ENCODE data around the gene C2orf76.
"Not testable (repeated sequence)": the region's sequence is repeated elsewhere in the genome, so short reads cannot be mapped to it uniquely, and the experiment has no call there.

C2orf76 gene
- 2.7 to 5.2 (median 3.8) reads per million in 3 donors for total RNA-seq

DNA sequence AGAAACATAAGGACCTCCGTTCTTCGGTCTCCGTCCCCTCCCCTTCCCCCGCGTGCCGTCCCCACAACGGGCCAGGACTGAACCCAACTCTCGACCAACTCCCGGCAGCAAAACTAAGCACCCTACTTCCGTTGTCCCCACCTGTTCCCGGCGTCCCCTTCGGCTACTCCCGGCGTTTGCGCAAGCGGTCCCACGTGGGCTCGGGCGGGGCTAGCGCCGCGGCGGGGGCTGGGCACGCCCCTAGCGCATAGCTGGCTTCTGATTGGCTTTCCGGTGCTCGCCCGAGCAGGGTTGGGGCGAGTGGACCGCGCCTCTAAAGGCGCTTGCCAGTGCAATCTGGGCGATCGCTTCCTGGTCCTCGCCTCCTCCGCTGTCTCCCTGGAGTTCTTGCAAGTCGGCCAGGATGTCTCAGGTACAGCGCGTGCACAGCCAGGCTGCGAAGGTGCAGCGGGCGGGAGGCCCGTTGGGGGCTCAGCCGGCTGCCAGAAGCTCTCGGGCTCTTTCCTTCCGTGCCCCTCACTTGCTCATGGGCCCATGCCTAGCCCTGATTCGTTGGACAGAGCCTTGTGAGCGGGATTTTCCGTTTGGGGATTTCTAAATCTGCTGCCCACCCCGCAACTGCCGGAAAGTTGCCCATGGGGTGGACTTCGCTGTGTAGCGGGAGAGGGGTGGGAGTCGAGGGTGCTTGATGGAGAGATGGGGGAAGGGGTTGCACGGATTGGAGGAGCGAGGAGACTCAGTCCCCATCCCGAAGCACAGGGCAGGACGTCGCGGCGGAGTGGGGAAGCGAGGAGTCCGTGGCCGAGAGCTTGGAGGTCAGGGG, at the start of gene C2orf76, which contains the start of gene DBI:
Gene C2orf76, minus strand, starts transcription at position 186 of the 823 bp plus-strand sequence. CDS start 26,875 bp downstream, outside the sequence.
Gene DBI, plus strand, starts transcription at position 329 of the 823 bp plus-strand sequence. Its CDS starts 75 bp downstream, at position 404.
- Histone ChIP-seq H3K9me3 (ENCODE audit: control insufficient read depth, low read length) (no peaks in the 10 kb centered on the region), H3K27me3 (replicated peaks; ENCODE audit: control insufficient read depth, insufficient read depth, low read length, poor library complexity, severe bottlenecking) (no peaks in the 10 kb centered on the region), H3K4me3 (ENCODE audit: insufficient read depth, low read depth, low read length, poor library complexity, severe bottlenecking) (peak within 1 kb of the TSS; percentile 71), H3K27ac (ENCODE audit: insufficient read depth, low read length, poor library complexity, severe bottlenecking) (peak within 1 kb of the TSS; percentile 76), H3K36me3 (ENCODE audit: control insufficient read depth, insufficient read depth, low read length) (peaks cover 19% of the 10 kb centered on the region), H3K4me1 (ENCODE audit: control insufficient read depth, insufficient read depth, low read length, poor library complexity, severe bottlenecking) (peaks cover 8% of the 10 kb centered on the region)
- peak; percentile 81 to 85 (median 85) for DNase-seq

DNA sequence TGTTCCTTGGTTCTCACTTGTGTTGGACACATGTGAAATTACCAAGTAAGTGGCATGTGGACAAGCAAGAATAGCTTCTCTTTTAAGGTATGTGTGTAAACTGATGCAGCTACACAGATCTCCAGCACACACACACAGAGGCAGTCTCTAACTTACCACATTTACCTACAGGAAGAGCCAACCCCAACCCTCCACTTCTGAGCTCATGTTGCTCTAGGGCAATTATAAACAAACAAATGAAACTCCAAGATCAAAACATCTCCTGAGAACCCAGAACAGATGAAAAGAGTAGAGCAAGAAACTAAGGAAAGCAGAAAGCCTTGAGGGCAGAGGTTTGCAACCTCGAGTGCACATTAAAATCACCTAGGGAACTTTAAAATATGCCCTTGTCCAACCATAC, 49.0 kb upstream of the C2orf76 start:
- peaks cover 3% of the 10 kb centered on the region for H3K27me3 ChIP-seq (replicated peaks; ENCODE audit: control insufficient read depth, insufficient read depth, low read length, poor library complexity, severe bottlenecking)
- H3K27ac ChIP-seq (ENCODE audit: insufficient read depth, low read length, poor library complexity, severe bottlenecking), result no peak overlapping the region
- no peak overlapping the region for H3K4me3 ChIP-seq (ENCODE audit: insufficient read depth, low read depth, low read length, poor library complexity, severe bottlenecking)
- no peaks in the 10 kb centered on the region for H3K4me1 ChIP-seq (ENCODE audit: control insufficient read depth, insufficient read depth, low read length, poor library complexity, severe bottlenecking)
- H3K36me3 ChIP-seq (ENCODE audit: control insufficient read depth, insufficient read depth, low read length), result no peaks in the 10 kb centered on the region
- no peak for DNase-seq
- H3K9me3 ChIP-seq (ENCODE audit: control insufficient read depth, low read length), result no peaks in the 10 kb centered on the region

DNA sequence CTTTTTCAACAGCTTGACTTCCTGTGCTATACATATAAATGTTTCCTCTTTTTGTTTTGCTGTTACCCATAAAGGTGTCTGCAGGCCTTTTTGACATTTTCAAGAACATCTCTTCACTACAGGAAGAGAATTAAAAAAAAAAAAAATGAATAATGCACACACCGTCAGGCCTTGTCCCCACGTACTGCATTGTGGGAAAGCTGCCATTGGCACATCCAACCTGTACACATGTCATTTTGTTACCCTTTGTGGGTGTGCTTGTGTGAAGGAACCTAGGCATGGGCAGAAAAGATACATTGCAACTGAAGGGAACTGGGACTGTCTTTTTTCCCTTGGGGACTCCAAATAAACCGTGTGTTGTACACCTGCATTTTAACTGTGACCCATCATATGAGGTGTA, 48.3 kb upstream of the C2orf76 start:
- Histone ChIP-seq H3K27me3 (replicated peaks; ENCODE audit: control insufficient read depth, insufficient read depth, low read length, poor library complexity, severe bottlenecking) (peaks cover 3% of the 10 kb centered on the region), H3K4me3 (ENCODE audit: insufficient read depth, low read depth, low read length, poor library complexity, severe bottlenecking) (no peak overlapping the region), H3K9me3 (ENCODE audit: control insufficient read depth, low read length) (no peaks in the 10 kb centered on the region), H3K36me3 (ENCODE audit: control insufficient read depth, insufficient read depth, low read length) (no peaks in the 10 kb centered on the region), H3K4me1 (ENCODE audit: control insufficient read depth, insufficient read depth, low read length, poor library complexity, severe bottlenecking) (no peaks in the 10 kb centered on the region), H3K27ac (ENCODE audit: insufficient read depth, low read length, poor library complexity, severe bottlenecking) (no peak overlapping the region)
- no peak for DNase-seq

DNA sequence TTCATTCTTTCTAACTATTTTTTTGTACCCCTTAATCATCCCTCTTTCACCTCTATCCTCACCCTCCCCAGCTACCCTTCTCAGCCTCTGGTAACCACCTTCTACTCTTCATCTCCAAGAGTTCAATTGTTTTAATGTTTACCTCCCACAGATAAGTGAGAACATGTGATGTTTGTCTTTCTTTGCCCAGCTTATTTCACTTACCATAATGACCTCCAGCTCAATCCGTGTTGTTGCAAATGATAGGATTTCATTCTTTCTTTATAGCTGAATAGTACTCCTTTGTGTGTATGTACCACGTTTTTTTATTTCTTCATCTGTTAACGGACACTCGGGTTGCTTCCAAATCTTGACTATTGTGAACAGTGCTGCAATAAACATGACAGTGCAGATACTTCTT, 42.9 kb upstream of the C2orf76 start:
- H3K4me3 ChIP-seq (ENCODE audit: insufficient read depth, low read depth, low read length, poor library complexity, severe bottlenecking), result no peak overlapping the region
- DNase-seq, result no peak

DNA sequence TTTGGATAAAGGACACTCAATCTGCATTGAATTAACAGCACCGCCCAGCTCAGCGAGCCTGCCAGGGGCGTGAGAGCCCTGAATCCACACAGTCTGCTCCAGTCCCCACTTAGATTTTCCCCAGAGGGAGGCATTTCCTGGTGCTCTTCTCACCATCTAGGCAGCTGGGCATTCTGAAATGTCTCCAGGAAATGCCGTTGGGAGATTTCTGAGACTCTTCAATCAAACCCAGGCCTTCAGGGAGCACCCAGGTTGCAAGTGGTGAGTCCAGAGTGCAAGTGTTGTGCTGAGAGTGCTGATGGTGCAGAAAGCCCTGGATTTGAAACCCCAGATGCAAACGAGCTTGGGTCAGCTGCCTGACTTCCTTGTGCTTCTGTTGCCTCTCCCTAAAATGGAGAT, 41.6 kb upstream of the C2orf76 start:
- no peak overlapping the region for H3K4me3 ChIP-seq (ENCODE audit: insufficient read depth, low read depth, low read length, poor library complexity, severe bottlenecking)
- no peak for DNase-seq
- no peak overlapping the region for H3K27ac ChIP-seq (ENCODE audit: insufficient read depth, low read length, poor library complexity, severe bottlenecking)
- H3K9me3 ChIP-seq (ENCODE audit: control insufficient read depth, low read length), result no peaks in the 10 kb centered on the region
- no peaks in the 10 kb centered on the region for H3K27me3 ChIP-seq (replicated peaks; ENCODE audit: control insufficient read depth, insufficient read depth, low read length, poor library complexity, severe bottlenecking)
- no peaks in the 10 kb centered on the region for H3K4me1 ChIP-seq (ENCODE audit: control insufficient read depth, insufficient read depth, low read length, poor library complexity, severe bottlenecking)
- no peaks in the 10 kb centered on the region for H3K36me3 ChIP-seq (ENCODE audit: control insufficient read depth, insufficient read depth, low read length)

More for the DNA sequence above, 42.9 kb upstream of the C2orf76 start:
- Histone ChIP-seq H3K27me3 (replicated peaks; ENCODE audit: control insufficient read depth, insufficient read depth, low read length, poor library complexity, severe bottlenecking) (no peaks in the 10 kb centered on the region), H3K27ac (ENCODE audit: insufficient read depth, low read length, poor library complexity, severe bottlenecking) (no peak overlapping the region), H3K9me3 (ENCODE audit: control insufficient read depth, low read length) (no peaks in the 10 kb centered on the region), H3K36me3 (ENCODE audit: control insufficient read depth, insufficient read depth, low read length) (no peaks in the 10 kb centered on the region), H3K4me1 (ENCODE audit: control insufficient read depth, insufficient read depth, low read length, poor library complexity, severe bottlenecking) (no peaks in the 10 kb centered on the region)

DNA sequence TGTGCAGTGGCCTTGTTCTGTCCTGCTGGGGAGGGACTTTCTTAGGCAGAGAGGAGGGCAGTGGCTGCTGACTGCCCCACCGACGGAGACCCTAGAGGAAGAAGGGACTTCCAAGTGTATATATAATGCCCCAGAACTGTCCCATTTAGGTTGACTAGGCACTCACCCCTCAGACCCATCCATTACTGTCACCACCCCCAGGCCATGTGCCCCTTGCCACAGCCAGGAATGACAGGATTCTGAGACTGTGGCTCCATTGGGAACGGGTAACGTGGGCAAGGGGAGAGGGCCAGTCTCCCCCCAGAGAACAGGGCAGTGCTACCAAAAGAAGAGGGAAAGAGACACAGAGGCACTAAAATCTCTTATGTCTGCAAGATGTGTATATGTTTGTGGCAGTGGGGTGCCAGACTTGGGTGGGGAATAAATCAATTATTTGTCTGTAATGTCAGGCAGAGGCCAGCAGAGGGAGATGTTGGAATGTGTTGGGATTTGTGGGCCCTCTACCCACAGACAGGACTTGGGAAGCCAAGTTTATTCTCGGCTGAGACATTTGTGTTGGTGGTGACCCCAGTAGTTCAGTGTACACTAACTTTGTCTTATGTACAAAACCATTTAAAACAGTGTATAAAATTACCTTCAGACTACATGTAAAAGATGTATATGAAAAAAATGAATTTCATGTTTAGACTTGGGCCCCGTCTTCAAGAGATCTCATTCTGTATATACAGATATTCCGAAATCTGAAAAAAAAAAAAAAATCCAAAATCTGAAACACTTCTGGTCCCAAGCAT, 41.0 kb upstream of the C2orf76 start:
- Histone ChIP-seq H3K4me1 (ENCODE audit: control insufficient read depth, insufficient read depth, low read length, poor library complexity, severe bottlenecking) (no peaks in the 10 kb centered on the region), H3K27ac (ENCODE audit: insufficient read depth, low read length, poor library complexity, severe bottlenecking) (no peak overlapping the region), H3K4me3 (ENCODE audit: insufficient read depth, low read depth, low read length, poor library complexity, severe bottlenecking) (no peak overlapping the region), H3K27me3 (replicated peaks; ENCODE audit: control insufficient read depth, insufficient read depth, low read length, poor library complexity, severe bottlenecking) (no peaks in the 10 kb centered on the region), H3K9me3 (ENCODE audit: control insufficient read depth, low read length) (no peaks in the 10 kb centered on the region), H3K36me3 (ENCODE audit: control insufficient read depth, insufficient read depth, low read length) (no peaks in the 10 kb centered on the region)
- peak in 1 of 3 donors; percentile 5 for DNase-seq

DNA sequence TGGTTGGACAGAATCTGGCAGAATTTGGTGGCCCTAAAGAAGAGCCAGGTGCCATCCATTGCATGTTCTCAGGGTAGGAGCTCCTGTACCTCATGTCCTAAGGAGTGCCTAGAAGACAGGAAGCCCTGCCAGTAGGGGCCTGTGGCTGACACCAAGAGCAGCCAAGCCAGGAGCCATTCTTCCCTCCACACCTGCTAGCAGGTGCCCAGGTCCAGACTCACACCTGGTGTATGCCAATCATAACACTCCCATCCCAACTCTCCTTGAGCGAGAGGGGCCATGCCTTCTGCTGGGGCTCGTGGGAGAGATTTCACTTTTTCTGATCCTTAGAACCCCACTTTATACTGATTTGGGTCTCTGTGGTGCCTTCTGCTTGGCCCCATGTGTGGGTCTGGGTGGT, 38.5 kb upstream of the C2orf76 start:
- no peaks in the 10 kb centered on the region for H3K27me3 ChIP-seq (replicated peaks; ENCODE audit: control insufficient read depth, insufficient read depth, low read length, poor library complexity, severe bottlenecking)
- H3K4me1 ChIP-seq (ENCODE audit: control insufficient read depth, insufficient read depth, low read length, poor library complexity, severe bottlenecking), result no peaks in the 10 kb centered on the region
- DNase-seq, result no peak
- no peaks in the 10 kb centered on the region for H3K36me3 ChIP-seq (ENCODE audit: control insufficient read depth, insufficient read depth, low read length)
- no peaks in the 10 kb centered on the region for H3K9me3 ChIP-seq (ENCODE audit: control insufficient read depth, low read length)
- no peak overlapping the region for H3K27ac ChIP-seq (ENCODE audit: insufficient read depth, low read length, poor library complexity, severe bottlenecking)
- no peak overlapping the region for H3K4me3 ChIP-seq (ENCODE audit: insufficient read depth, low read depth, low read length, poor library complexity, severe bottlenecking)

DNA sequence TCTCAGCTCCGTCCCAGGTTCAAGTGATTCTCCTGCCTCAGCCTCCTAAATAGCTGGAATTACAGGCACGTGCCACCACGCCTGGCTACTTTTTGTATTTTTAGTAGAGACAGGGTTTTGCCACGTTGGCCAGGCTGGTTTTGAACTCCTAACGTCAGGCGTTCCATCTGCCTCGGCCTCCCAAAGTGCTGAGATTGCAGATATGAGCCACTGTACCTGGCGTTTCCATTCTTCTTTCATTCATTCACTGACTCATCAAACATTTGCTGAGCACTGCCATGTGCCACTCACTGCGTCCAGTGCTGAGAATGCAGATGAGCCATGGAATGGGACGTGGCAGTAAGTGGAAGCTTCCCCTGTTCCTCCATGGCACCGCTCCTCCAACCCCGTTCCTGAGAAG, 37.0 kb upstream of the C2orf76 start:
- H3K4me1 ChIP-seq (ENCODE audit: control insufficient read depth, insufficient read depth, low read length, poor library complexity, severe bottlenecking); H3K4me3 ChIP-seq (ENCODE audit: insufficient read depth, low read depth, low read length, poor library complexity, severe bottlenecking); DNase-seq; H3K36me3 ChIP-seq (ENCODE audit: control insufficient read depth, insufficient read depth, low read length); H3K27me3 ChIP-seq (replicated peaks; ENCODE audit: control insufficient read depth, insufficient read depth, low read length, poor library complexity, severe bottlenecking); H3K9me3 ChIP-seq (ENCODE audit: control insufficient read depth, low read length); H3K27ac ChIP-seq (ENCODE audit: insufficient read depth, low read length, poor library complexity, severe bottlenecking): not testable (repeated sequence)

DNA sequence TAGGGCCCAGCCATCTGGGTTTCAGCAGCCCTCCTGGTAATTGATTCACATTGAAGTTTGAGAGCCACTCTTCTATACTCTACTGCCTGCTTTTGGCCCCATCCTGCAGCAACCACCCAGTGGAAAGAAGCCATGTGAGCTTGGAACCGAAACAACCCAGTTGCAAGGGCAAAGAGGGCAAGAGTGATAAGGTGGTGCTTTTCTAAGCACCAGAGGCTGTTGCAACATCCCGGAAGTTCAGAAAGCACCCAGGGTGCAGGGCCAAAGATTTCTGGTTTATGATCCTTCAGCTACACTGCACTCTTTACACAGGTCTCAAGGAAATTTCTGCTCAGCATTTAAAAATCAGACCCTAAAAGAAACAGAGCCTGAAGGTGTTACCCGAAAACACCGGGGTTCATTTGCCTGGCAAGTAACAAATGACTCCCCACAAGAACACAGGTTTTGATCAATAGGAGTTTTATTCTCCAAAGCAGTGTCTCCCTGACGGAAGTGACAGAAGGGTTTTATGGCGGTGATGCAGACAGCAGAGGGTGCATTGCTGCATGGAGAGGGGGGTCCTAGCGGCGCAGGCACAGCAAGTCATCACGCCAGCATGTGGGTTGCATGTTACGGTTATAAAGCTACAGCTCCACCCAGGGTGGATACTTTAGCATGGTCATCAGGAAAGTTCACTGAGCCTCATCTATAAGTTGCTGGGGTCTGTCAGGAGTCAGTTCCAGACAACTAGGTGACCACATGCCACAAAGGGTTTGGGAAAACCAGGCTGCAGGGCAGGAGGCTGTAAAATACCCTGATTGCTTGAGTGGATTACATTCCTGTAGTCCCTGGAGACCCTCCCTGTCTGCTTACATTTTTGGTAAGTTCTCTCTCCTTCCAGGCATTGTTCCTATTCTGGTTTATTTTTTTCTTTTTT, 36.3 kb upstream of the C2orf76 start:
- Histone ChIP-seq H3K9me3 (ENCODE audit: control insufficient read depth, low read length) (no peaks in the 10 kb centered on the region), H3K4me3 (ENCODE audit: insufficient read depth, low read depth, low read length, poor library complexity, severe bottlenecking) (no peak overlapping the region), H3K27me3 (replicated peaks; ENCODE audit: control insufficient read depth, insufficient read depth, low read length, poor library complexity, severe bottlenecking) (no peaks in the 10 kb centered on the region), H3K27ac (ENCODE audit: insufficient read depth, low read length, poor library complexity, severe bottlenecking) (no peak overlapping the region), H3K36me3 (ENCODE audit: control insufficient read depth, insufficient read depth, low read length) (no peaks in the 10 kb centered on the region), H3K4me1 (ENCODE audit: control insufficient read depth, insufficient read depth, low read length, poor library complexity, severe bottlenecking) (no peaks in the 10 kb centered on the region)
- no peak for DNase-seq
